WERI-Rb-1 (cell line): Measurements from ENCODE around the gene MRPS18A.

ENCODE experiments used
- DNase-seq: peaks from one replicate; pipeline ENCODE4 v3.0.0-alpha.2; 2020
- H3K27ac ChIP-seq: fragments of 250-450 bp; sonication (Bioruptor Pico); 2 replicates; pipeline ENCODE4 v1.5.1; 2020; ENCODE audit warnings: mild to moderate bottlenecking, moderate library complexity
- H3K27me3 ChIP-seq: fragments of 250-450 bp; sonication (Bioruptor Pico); 2 replicates; pipeline ENCODE4 v1.5.1; 2021; ENCODE audit warnings: mild to moderate bottlenecking, low read depth, moderate library complexity; ENCODE audit not compliant: insufficient read depth, severe bottlenecking
- H3K36me3 ChIP-seq: fragments of 250-450 bp; sonication (Bioruptor Pico); 2 replicates; pipeline ENCODE4 v1.5.1; 2020; ENCODE audit warnings: mild to moderate bottlenecking, moderate library complexity
- H3K4me3 ChIP-seq: 2 replicates; pipeline ENCODE4 v1.5.1; 2011; ENCODE audit warnings: low read depth, mild to moderate bottlenecking, control low read depth, low read length
- H3K9me3 ChIP-seq: fragments of 250-450 bp; sonication (Bioruptor Pico); 2 replicates; pipeline ENCODE4 v1.5.1; 2021; ENCODE audit warnings: mild to moderate bottlenecking, moderate library complexity; ENCODE audit not compliant: severe bottlenecking
- CTCF ChIP-seq: IDR thresholded peaks from 2 replicates; pipeline ENCODE4 v1.5.1; 2011; ENCODE audit warnings: low read depth, mild to moderate bottlenecking, control low read depth, inconsistent platforms, low read length

The MRPS18A gene

GRCh38 chr6:43681303-43681702, 6.3 kb downstream of the MRPS18A start:
- no peak for DNase-seq
- H3K27me3 ChIP-seq, result no peaks in the 10 kb centered on the region
- H3K36me3 ChIP-seq, result peaks cover 86% of the 10 kb centered on the region
- no peak overlapping the region for H3K27ac ChIP-seq
- no peak overlapping the region for H3K4me3 ChIP-seq
- no peaks in the 10 kb centered on the region for H3K9me3 ChIP-seq
- no peak for TF ChIP-seq CTCF

DNA sequence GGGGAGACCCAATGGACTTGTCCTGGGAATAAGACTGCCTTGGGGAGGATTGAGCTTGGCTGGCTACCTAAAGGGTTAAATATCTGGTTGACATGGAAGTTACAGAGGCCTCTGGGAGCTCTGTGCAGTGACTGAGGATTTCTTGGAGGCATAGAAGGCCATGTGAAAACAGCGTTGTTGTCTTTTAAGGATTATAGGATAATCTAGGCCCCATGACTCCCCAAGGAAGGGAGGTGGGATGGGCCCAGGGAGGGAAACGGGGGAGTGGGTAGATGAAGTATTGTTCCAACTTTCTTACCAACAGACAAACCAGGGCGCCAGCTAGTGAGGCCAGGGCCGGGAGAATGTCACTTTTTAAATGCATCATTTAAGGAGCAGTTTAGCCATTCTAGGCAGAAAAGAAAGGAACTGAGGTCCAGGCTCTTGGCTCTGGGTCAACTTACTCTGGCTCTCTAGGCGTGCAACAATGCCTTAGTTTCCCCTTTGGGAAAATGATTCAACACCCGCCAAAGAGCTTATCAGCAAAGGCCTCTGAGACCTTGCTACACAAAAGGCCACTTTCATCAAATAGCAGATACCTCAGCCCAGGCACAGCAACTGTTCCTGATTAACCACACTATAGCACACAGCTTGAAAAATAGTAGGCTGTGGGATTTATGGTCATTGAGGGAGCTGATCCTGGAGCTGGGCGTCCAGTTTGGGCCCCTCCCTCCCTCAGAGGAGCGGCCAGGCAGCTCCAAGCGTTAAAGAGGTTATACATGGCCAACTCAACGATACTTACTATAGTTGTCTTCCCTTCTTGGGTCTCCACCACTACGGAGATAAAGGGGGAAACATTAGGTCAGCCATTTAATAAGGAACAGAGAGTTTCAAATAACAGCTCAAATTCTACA, 7.0 kb downstream of the MRPS18A start:
- H3K36me3 ChIP-seq, result peaks cover 86% of the 10 kb centered on the region
- DNase-seq, result no peak
- H3K27ac ChIP-seq, result no peak overlapping the region
- no peak overlapping the region for H3K4me3 ChIP-seq
- H3K9me3 ChIP-seq, result no peaks in the 10 kb centered on the region
- no peak for TF ChIP-seq CTCF
- H3K27me3 ChIP-seq, result no peaks in the 10 kb centered on the region

DNA sequence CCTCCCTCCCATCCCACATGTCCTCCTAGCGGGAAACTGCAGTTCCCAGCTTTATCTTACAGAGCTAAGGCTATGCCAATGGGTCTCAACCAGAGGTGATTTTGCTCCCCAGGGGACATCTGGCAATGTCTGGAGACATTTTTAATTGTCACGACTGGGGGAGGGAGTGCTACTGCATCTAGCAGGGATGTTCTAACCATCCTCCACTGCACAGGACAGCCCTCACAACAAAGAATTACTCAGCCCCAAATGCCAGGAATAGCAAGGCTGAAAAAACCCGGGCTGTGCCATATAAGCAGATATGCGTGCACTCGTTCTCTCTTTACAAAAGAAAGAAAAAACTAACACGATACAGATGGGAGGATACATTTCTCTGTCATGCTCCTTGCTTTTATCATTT, 8.5 kb downstream of the MRPS18A start:
- H3K27ac ChIP-seq, result no peak overlapping the region
- H3K36me3 ChIP-seq, result peaks cover 97% of the 10 kb centered on the region
- H3K27me3 ChIP-seq, result no peaks in the 10 kb centered on the region
- DNase-seq, result no peak
- no peak overlapping the region for H3K4me3 ChIP-seq
- no peaks in the 10 kb centered on the region for H3K9me3 ChIP-seq
- no peak for TF ChIP-seq CTCF

- no peak for TF ChIP-seq CTCF
- Histone ChIP-seq H3K27me3 (no peaks in the 10 kb centered on the region), H3K4me3 (no peak overlapping the region), H3K27ac (no peak overlapping the region), H3K36me3 (peaks cover 97% of the 10 kb centered on the region), H3K9me3 (no peaks in the 10 kb centered on the region)
- DNase-seq, result no peak
Measured at GRCh38 chr6:43678341-43678740, 9.2 kb downstream of the MRPS18A start.

GRCh38 chr6:43677759-43678158, 9.8 kb downstream of the MRPS18A start:
- Histone ChIP-seq H3K4me3 (no peak overlapping the region), H3K27ac (no peak overlapping the region), H3K36me3 (peaks cover 97% of the 10 kb centered on the region), H3K9me3 (no peaks in the 10 kb centered on the region), H3K27me3 (no peaks in the 10 kb centered on the region)
- no peak for DNase-seq
- TF ChIP-seq CTCF, result no peak
